HS-5 (cell line): ENCODE data around the gene MINPP1.
"Not testable (repeated sequence)": the region's sequence is repeated elsewhere in the genome, so short reads cannot be mapped to it uniquely, and the experiment has no call there.

Experiments
- DNase-seq: peaks from one replicate; pipeline ENCODE4 v3.0.0-alpha.2; 2012; ENCODE audit warnings: low read depth

Gene MINPP1

DNA sequence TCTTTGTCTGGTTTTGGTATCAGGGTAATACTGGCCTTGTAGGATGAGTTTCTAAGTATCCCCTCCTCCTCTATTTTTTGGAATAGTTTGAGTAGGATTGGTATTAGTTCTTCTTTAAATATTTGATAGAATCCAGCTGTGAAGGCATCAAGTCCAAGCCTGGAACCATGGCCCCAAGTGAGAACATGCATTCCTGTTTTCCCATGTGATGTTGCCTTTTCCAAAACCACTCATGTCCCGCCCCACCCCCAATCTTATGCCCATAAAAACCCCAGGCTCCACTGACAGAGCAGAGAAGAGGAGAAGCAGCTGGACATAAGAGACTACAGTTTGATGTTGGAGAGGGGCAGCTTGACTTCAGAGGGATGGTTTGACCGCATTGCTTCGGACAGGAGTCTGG, 71.2 kb downstream of the MINPP1 start:
- DNase-seq, result no peak

DNA sequence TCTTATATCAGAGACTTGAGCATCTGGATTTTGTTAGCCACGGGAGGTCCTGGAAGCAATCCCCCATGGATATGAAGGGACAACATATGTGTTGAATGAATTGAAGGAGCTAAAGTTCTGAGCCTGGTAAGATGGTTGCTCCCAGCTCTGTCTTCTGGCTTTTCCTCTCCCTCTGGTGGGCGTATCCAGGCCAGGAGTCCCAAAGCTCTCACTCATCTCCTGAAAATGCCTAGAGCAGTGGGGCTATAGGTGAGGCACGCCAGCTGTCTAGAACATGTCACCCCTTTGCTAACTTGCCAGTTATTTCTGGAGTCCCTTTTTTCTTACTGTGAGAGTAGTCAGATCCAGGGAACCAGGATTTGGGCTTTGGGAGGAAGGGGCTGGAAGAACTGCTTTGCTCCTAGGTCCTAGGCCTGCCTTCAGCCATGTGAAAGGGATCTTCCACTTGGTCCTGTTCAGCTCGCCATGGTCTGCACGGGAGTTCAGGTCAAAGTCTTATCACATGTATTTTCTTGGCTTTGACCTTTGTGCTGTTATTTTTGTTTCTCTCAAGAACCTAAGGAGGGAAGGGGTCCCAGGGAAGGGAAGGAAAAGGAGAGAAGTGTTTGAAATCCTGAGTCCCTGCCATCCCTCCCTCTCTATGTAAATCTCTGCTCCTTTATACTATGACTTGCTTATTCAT, 73.6 kb downstream of the MINPP1 start:
- DNase-seq, result no peak

DNA sequence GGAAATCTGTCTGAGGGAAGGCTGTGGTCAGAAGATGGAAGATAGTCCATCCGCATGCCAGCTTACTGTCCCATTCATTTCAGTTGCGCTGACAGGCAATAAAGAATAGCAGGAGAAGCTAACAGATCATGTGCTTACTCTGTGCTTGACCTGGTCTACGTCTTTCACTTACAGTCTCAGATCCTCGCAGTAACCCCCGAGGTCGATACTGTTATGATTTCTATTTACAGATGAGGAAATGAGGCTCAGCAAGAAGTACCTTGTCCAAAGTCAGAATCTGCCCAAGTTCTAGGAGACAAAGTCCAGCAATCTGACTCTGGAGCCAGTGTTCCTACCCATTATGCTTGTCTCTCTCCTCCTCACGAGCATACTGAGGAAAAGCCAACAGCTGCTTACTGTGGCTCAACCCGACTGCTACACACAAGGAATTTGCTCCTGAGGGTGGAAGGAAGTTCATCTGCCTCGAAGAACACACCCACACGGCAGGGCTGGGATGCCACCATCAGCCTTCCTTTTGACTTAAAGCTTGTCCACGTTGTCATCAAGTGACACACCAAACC, 74.2 kb downstream of the MINPP1 start:
- DNase-seq, result no peak

DNA sequence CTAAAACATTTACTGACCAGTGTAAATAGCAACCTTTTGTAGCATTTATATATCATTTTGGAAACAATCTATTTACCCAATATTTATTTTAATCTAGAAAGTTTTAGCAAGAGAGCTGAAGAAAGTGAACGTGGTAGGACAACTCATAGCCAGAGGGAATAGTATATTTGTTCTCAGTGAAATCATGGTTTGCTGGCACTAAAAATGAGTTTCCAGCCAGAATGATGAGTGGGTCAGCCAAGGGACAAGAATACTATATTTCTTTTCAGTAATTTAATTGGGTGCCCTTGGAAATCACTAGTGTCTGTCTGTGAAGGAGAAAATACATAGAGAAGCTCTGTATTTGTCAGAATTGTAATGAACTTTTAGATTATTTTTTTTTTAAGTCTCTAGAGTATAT, 74.9 kb downstream of the MINPP1 start:
- DNase-seq, result no peak

DNA sequence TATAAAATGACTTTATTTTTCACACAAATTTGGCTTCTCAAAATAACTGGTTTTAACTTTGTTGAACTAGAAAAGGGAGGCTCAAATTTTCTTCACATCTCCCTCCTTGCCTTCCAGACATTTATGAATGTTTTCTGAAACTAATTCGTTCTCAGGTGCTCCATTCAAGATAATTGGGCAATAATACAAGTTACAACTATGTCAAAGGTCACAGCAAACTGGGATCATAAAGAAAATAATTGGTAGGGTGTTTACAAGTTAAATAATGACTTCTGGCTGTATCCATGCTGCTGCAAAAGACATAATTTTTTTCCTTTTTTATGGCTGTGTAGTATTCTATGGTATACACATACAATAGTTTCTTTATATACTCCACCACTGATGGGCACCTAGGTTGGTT, 75.3 kb downstream of the MINPP1 start:
- no peak for DNase-seq

DNA sequence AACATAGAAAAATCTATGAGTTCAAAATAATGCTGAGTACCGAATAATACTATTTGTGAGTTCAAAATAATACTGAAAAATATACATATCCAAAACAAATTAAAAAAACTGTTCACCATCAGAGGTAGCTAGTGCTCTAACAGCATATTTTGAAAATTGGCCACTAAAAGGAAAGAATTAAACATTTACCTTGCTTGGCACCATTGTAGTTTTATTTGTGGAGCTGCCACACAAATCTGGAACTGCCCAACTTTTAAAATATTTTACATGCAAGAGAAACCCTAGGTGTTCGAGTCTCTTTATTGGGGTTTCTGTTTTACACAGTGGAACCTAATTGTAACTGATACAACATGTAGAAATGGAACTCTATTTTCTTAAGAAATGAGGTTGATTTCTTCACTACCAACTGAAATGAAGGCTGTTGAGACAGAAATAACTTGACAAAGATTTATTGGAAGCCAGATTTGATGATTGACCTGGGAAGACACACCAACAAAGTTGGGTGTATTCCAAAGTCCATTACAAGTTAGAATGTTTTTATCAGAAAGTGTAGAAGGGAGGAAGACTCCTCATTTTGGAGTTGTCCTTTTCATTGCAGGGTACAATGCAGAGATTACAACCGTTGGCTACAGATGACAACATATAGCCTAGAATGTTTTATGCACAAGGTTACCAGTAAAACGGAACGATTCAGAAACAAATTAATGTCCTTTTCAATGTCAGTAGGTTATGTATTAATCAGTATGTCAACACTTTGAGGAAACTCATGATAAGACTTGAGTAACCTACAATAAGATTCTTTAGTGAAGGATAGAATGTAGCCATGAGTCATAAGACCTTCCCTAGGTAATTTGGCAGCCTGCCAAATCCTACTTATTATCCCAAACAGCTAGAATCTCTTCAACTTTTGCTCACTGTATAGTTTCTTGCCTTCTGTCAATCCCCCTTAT, 81.1 kb downstream of the MINPP1 start:
- DNase-seq, result peak; percentile 28

DNA sequence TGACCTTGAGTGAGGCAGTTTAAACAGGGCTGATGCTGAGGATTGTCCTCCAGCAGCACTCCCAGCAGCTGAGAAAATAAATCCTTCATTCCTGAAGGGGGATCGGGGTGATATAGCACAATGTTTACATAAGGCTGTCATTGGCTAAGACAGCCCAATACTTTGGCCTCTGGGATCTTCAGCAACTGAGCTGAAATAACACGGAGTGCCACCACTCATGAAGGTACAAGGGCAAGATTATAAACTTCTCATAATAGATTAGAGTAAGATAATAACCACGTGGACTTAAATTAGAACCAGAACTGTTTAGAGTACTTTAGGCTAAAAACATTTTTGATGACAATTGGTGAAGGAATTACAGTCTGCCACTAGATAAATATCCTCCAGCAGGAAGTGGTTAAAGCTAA, 85.0 kb downstream of the MINPP1 start:
- DNase-seq, result no peak

DNA sequence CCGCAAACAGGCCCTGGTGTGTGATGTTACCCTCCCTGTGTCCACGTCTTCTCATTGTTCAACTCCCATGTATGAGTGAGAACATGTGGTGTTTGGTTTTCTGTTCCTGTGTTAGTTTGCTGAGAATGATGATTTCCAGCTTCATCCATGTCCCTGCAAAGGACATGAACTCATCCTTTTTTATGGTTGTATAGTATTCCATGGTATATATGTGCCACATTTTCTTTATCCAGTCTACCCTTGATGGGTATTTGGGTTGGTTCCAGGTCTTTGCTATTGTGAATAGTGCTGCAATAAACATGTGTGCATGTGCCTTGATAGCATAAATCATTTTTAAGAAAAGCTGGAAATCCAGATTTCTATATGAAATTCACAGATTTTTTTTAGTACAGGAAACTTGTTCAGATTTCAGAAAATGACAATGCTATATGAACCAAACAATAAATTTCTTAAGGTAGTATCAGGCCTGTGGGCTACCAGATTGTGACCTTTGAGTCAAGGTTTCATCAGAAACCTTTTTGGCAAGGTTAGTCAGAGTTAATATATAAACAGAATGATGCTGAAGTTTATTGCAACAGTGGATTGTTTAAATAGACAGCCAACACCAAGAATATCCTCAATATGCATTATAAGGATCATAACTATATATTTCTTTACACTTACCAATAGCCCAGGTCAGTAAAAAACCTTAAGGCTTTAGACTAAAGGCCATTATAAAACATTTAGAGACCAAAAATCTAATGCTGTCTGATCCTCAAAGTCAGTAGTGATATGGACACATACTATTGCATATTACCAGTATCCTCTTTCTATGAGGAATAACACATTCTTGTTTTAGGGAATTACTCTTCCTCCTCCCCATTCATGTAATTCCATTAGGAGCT, 86.3 kb downstream of the MINPP1 start:
- no peak for DNase-seq

DNA sequence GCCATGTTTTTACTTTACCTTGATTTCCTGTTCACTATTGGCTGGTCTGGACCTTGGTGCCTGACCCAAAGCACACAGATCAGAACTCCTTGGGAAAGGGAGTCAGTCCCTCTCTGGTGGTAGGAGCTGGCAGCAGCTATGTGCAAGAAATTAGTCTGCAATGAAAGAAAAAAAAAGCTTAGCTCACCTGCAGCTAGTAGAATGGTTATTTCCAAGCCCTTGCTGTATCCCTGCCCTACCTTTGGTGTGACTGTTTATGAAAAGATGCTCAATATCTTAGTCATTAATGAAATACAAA, 86.8 kb downstream of the MINPP1 start:
- DNase-seq, result no peak

DNA sequence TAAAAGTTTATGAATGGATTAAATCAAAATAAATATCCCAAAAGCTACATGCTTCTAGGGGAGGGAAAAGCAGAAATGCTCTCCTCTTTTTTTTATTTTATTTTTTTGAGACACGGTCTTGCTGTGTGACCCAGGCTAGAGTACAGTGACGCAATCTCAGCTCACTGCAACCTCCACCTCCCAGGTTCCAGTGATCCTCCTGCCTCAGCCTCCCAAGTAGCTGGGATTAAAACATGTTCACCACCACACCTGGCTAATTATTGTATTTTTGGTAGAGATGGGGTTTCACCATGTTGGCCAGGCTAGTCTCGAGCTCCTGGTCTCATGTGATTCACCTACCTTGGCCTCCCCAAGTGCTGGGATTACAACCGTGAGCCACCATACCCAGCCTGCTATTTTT, 88.2 kb downstream of the MINPP1 start:
- not testable (repeated sequence) for DNase-seq

DNA sequence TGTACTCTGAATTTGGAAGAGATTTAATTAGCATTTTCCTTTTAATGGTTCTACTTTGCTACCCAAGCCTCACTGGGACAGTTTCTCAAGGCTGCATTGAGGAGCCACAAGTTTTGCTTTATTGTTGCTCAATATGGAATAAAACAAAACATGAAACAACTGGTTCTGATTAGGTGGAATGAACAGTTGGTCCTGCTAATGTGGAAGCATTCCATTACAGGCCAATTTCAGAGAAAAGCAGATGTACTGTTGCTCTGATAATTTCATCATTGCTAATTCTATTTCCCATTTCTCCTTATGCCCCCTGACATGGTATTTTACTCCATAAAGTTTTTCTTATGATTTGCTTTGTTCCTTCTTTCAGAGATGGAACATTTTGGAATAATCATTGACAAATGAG, 89.0 kb downstream of the MINPP1 start:
- DNase-seq, result no peak

DNA sequence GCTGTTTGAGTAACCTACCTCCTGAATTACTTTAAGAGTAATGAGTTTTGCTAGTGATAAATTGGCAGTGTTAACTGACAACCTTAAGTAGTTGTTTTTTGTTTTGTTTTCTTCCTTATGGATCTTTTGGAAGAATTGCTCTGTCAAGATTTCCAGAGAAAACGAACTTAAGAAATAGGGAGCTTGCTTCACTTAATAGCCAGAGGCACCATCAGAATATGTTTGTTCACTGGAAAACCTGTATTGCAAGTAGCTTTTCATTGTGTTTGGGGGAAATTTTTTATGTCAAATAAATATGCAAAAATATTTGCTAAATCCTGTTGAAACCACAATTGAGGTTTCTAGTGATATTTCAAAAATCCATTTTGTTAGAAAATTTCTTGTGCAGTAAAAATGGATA, 89.5 kb downstream of the MINPP1 start:
- DNase-seq, result no peak

DNA sequence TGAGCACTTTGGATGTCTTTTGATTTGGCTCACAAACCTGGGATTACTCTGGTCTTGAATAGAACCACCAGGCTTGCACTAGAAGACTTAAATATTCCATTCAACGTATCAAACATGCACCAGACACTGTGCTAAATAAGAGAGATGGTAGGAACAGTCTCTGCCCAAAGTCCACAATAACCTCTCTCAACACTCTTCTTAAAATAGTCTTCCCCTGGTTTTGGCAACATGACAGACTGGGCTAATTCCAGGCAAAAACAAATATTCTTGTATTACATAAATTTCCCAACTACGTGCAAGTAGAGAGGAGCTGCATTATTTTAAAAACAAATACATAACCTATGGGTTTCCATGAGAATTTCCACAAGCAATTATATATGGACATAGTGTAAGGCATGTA, 90.2 kb downstream of the MINPP1 start:
- DNase-seq, result no peak

DNA sequence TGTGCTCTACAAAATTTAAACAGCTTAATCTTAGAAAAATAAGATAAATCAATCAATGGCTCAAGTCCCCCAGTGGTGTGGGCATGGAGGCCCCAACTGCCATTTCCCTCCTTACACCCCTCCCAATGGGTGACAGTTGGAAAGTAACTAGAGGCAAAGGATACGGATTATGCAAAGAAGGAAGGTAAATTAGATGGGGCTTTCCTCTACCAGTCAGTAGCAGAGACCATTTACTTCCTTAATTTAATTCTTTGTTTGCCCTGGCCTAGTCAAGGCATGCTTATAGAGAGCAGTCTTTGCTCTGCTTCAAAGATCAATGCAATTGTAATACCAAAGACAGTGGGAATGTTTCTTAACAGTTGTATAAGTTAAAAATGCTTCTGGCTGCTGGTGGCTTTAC, 91.7 kb downstream of the MINPP1 start:
- DNase-seq, result no peak

DNA sequence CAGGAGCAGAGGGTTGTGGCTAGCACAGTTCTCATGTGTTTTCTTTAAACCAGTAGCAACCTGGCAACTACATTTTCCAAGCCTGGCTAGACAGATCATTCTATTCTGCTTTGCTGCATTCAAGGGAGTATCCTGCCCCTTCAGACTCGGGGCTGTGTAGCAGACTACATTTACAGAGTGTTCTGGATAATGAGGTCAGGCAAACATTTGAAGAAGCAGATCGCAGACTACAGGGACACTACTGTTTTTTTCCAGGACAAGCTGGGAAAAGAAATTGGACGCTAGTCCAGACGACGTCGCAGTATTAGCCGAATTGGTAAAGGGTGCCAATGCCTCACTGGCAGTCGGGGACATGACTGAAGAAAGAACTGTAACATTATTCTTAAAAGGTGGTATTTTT, 94.0 kb downstream of the MINPP1 start:
- DNase-seq, result no peak

DNA sequence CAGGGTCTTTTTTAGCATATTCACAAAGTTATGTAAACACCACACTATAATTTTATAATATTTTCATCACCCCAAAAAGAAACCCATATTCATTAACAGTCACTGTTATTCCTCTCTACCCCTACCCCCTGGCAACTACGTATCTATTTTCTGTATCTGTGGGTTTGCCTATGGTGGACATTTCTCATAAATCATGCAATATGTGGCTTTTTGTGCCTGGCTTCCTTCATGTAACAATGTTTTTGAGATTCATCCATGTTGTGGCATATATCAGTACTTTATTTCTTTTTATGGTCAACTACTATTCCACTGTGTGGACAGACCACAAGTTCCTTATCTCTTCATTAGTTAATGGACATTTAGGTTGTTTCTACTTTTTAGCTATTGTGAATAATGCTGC, 95.9 kb downstream of the MINPP1 start:
- DNase-seq, result no peak
